GM21717 (cell line): Measurements from ENCODE around the gene IFNA14.
A peak's percentile ranks its signal among the peaks of the same experiment; 100 is the strongest.
"Not testable (repeated sequence)": the region's sequence is repeated elsewhere in the genome, so short reads cannot be mapped to it uniquely, and the experiment has no call there.

Source experiments
- ATAC-seq: cut with Tn5 transposase; IDR thresholded peaks from one replicate; pipeline ENCODE4 v1.9.1; 2021; ENCODE audit warnings: mild to moderate bottlenecking, moderate library complexity; ENCODE audit not compliant: unreplicated experiment

IFNA14 gene

DNA sequence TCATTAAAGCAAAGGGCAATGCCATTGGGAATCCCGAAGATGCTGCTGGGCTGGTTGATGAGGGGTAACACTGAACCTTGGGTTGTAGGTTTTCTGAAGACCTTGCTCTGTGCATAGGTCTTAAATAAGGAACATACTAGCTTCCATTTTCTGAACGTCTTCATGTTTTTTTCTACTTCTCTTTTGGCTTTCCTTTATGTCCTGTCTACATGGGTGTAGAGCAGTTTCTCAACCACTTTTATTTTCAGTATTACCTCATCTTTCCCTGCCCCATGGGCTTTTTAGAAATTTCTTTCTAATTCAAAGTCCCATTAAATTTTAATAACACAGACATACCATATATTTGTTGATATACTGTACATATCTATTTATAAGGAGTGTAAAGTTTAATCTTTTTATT, at the start of gene IFNA14:
TSS of gene IFNA14 (minus strand) at position 95 of the 400 bp plus-strand sequence. CDS start at position 25, 70 bp downstream.
- ATAC-seq, result peak; percentile 52

DNA sequence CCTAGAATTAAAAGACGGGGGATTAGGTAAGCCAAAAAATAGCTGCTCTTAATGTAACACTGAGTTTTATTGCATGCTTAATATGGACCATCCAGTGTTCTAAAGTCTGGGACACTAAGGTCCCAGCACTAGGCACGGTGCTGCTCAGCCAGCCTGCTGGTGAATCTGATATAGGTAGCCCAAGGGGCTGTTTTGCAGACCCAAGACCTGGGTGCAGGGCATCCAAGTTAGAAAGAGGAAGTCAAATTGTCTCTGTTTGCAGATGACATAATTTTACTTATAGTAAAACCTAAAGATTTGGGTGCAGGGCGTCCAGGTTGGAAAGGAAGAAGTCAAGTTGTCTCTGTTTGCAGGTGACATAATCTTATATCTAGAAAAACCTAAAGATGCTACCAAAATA, 47.5 kb upstream of the IFNA14 start:
- ATAC-seq, result no peak

DNA sequence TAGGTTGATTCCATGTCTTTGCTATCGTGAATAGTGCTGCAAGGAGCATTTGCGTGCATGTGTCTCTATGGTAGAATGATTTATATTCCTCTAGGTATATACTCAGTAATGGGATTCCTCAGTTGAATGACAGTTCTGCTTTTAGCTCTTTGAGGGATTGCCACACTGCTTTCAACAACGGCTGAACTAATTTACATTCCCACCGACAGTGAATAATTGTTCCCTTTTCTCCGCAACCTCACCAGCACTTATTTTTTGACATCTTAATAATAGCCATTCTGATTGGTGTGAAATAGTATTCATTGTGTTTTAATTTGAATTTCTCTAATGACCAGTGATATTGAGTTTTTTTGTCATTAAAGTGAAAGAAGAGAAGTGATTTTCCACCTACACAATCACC, 46.9 kb upstream of the IFNA14 start:
- ATAC-seq, result no peak

DNA sequence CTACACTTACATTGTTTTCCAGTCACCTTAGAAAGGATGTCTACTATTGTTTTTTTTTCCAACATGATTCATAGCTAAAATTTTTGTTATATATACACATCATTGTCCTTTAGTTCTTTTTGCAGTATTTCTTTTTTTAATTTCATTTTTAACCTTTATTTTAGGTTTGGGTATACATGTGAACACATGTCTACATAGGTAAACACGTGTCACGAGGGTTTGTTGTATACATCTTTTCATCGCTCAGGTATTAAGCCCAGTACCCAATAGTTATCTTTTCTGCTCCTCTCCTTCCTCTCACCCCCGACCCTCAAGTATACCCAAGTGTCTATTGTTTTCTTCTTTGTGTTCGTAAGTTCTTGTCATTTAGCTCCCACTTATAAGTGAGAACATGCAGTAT, 46.3 kb upstream of the IFNA14 start:
- no peak for ATAC-seq

DNA sequence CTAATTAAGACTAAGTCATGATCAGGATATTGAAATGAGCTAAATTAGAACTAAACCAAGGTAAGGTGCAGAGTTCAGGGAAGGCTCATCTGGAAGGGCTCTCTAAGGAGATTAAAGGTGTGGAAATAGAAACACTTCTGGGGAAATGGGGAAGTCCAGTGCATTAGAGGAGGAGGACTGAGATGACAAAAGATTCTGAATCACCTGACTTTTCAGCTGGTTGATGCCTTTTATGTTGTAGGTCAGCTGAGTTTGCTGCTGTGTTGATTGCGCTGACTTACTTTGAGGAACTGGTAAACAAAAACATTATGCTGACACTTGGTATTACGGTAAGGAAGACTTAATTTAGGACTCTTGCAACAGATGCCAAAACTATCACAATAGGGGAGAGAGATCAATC, 41.5 kb upstream of the IFNA14 start:
- no peak for ATAC-seq

- ATAC-seq, result no peak
These were observed 28.5 kb upstream of the IFNA14 start for GRCh38 chr9:21268347-21268657.

DNA sequence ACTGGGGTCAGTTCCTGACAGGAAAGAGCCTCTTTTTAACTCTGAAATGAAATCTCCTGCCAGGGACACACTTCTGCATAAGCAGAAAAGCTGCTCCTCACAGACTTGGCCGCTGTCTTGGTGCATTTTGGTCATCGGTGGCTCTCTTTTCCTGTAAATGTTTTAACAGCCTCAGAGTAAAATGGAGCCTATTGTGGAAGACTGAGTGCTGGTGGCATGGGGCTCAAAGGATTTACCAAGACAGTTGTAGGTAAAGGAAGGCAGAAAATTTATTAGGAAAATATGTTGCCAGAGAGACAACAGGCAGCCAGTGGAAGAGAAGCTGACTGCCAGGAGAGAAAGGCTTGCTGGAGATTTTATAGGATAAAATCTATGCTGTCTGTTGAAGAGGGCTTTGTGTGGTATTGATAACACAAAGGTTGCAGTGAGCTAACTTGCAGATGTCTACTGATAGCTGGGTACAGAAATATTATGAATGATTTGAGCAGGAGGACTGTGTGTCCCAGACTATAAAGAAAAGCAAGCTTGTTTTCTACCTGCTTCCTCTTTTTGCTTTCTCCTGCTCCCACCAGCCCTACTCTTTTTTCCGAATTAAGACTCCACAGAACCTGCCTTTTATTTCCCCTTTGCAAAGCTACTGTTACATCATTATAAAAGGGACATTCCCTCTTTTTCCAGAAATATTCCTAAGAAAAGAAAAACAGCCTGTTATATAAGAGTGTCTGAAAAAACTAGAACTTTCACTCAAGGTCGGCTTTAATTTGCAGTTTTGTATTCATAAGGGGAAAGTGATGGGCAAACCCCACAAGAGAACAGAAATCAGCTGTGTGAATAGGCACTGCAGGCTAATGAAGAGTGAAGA, 27.9 kb upstream of the IFNA14 start:
- ATAC-seq, result peak; percentile 68

DNA sequence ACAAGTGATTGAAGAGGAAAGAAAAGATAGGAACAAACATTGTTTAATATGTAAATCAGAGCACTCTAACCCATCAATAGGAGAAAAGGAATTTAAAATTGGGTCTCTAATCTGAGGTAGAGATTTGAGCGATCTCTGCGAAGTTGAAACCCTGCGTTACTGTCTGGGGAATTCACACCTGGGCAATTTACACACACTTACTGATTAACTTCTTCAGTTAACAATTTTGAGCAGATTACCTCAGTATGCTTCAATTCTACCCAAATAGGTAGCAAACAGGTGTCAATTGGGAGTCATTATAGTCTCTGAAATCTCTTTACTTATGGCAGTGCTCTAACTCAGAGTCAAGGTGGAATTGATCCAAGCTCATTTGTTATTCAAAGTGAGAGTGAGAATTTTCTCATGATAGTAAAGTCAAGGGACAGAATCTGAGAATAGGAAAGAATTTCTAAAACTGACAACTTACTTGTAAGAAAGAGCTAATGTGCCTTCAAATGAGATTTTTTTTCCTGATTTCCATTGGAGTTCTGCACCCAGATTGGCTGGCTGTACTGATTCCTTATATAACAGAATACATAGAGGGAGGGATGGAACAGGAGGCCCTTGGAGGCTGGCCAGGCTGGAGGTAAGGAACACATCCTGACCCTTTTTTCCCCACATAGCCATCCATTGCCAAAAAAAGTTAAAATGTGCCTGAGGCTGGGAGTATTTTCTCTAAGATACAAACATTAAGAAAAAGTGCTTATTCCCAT, 27.1 kb upstream of the IFNA14 start:
- no peak for ATAC-seq

GRCh38 chr9:21265421-21266189, 25.8 kb upstream of the IFNA14 start:
- no peak for ATAC-seq

GRCh38 chr9:21255538-21256212, 15.9 kb upstream of the IFNA14 start:
- no peak for ATAC-seq

- ATAC-seq, result peak; percentile 68
These were observed 13.1 kb upstream of the IFNA14 start for GRCh38 chr9:21252721-21253547.

DNA sequence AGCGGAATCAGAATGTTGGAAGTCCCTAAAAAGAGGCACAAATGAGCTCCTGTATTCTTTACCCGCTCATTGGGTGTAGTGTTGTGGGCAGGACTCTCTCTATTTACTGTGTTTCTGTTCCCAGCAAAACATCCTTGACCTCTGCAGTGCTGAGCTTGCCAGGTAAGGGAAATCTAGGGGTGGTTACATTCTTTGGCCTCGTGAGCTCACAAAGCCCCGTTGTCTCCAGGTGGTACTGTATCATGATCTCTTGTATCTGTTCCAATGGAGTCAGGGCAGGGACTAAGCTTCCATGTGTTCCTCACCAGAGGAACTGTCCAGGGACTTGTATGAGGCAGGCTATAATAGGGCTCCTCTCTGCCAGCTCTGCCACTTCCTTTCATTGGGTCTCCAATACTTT, 11.8 kb upstream of the IFNA14 start:
- no peak for ATAC-seq

- no peak for ATAC-seq
These were observed 11.4 kb upstream of the IFNA14 start for GRCh38 chr9:21251190-21251589.

GRCh38 chr9:21244836-21245235, 5.0 kb upstream of the IFNA14 start:
- ATAC-seq, result peak; percentile 58

DNA sequence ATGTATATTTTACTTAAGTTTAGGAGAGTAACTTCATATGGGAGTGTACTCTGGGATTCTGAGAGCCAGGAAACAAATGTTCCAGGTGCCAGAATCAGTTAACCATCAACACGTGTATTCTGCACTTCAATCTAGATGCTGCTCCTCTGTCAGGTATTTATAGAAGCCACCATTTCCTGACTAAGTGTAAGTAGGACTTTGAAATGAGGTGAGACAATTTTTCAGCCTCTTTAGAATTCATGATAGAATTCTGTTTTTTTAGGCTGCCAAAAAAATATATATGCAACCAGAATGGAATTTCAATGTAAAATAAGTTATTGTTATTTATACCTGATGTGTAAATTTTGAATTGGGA, 3.5 kb downstream of the IFNA14 start:
- not testable (repeated sequence) for ATAC-seq

- ATAC-seq, result peak; percentile 66
These were observed 4.1 kb downstream of the IFNA14 start for GRCh38 chr9:21235468-21236359.

- ATAC-seq, result no peak
These were observed 5.6 kb downstream of the IFNA14 start for GRCh38 chr9:21234153-21234687.

DNA sequence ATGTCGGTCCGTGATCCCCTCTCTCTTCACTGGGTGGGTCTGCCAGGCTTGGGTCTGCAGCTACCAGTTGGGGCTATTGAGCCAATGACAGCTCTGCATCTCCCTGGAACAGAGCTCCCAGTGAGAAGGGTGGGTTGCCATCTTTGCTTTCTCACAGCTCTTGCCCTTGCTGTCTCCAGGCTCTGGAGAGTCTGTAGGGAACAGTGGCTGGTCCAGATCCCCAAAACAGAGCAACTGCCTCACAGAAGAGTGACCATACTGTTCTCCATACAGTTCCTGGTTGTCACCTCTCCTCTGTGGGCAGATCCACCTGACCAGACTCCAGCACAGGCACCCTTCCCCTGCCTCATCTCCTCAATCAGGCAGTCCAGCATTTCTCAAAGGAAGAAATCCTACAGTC, 6.5 kb downstream of the IFNA14 start:
- ATAC-seq, result no peak

DNA sequence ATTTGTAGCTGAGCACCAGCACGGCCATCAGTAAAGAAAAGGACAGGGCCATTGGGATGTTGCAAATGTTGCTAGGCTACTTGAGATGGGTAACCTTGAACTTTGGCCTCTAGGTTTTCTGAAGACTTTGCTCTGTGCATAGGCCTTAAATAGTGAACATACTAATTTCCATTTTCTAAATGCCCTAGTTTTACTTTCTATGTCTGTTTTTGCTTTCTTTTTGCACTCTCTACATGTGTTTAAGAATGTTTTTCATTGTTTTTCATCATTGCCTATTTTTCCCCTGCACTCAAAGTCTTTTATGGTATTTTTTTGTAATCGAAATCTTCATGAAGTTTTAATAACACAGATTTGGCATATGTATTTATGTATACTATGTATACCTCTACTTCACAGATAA, 11.7 kb downstream of the IFNA14 start, which contains the start of gene IFNA17:
TSS of gene IFNA17 (minus strand) at position 101 of the 400 bp plus-strand sequence. CDS start at position 52, 49 bp downstream.
- ATAC-seq, result no peak
